Upper lobe of left lung (tissue), 6 donors: Measurements from ENCODE around the gene PCBP3. TPM values are rescaled to one million over a fixed set of nuclear protein-coding genes. Genes with fewer than 3 reads are reported as not detected.
"Not testable (repeated sequence)": the region's sequence is repeated elsewhere in the genome, so short reads cannot be mapped to it uniquely, and the experiment has no call there.

Source experiments
- ATAC-seq, 2 donors: fragments of 200-7000 bp; cut with Tn5 transposase; one replicate each; pipeline ENCODE4 v1.9.1; 2022; ENCODE audit warnings: mild to moderate bottlenecking in 2 of 2, moderate library complexity in 2 of 2; ENCODE audit not compliant: low FRiP score in 2 of 2
- DNase-seq, 2 donors: peaks; one replicate each; pipeline ENCODE4 v3.0.0-alpha.2; 2019 to 2020
- H3K27ac ChIP-seq, 4 donors: fragments of 200-600 bp; sonication (generic); one replicate each; pipeline ENCODE4 v1.5.1; 2016 to 2019
- H3K27me3 ChIP-seq, 4 donors: fragments of 200-600 bp; sonication (generic); one replicate each; pipeline ENCODE4 v1.5.1; 2017 to 2019
- H3K36me3 ChIP-seq, 4 donors: fragments of 200-600 bp; sonication (generic); one replicate each; pipeline ENCODE4 v1.5.1; 2016 to 2019
- H3K4me1 ChIP-seq, 4 donors: fragments of 200-600 bp; sonication (generic); one replicate each; pipeline ENCODE4 v1.5.1; 2018 to 2019
- H3K4me3 ChIP-seq, 4 donors: fragments of 200-600 bp; sonication (generic); one replicate each; pipeline ENCODE4 v1.5.1; 2017 to 2019; ENCODE audit warnings: mild to moderate bottlenecking in 2 of 4, moderate library complexity in 1 of 4
- H3K9me3 ChIP-seq, 4 donors: fragments of 200-600 bp; sonication (generic); one replicate each; pipeline ENCODE4 v1.5.1; 2018 to 2019
- EP300 ChIP-seq, 4 donors: sonication (generic); formaldehyde crosslinking; IDR thresholded peaks; one replicate each; pipeline ENCODE4 v1.5.1; 2017; ENCODE audit warnings: antibody characterized with exemption in 4 of 4, control low read depth in 2 of 4
- POLR2A ChIP-seq, 4 donors: fragments of 450-650 bp; IDR thresholded peaks; one replicate each; pipeline ENCODE4 v1.5.1; 2016 to 2017; ENCODE audit warnings: antibody characterized with exemption in 4 of 4, mild to moderate bottlenecking in 2 of 4
- POLR2AphosphoS5 ChIP-seq, 2 donors: sonication (generic); formaldehyde crosslinking; IDR thresholded peaks; one replicate each; pipeline ENCODE4 v1.5.1; 2017; ENCODE audit warnings: antibody characterized with exemption in 2 of 2
- WGBS, 2 donors: methylation state at CpG; one replicate each; pipeline ENCODE4 v1.1.5; 2017 to 2018; 5-methylcytosine and 5-hydroxymethylcytosine counted together
- total RNA-seq, 6 donors: library from RNA; depleted of rRNA in 4 of 6; stranded (reverse); fragments of >200 nt in 4 of 6; gene quantifications; one replicate each; pipeline versions ENCODE4 v1.1.0 to v1.2.1, GENCODE V29; 2016 to 2021
- TF ChIP-seq, protein P1 (sequence below), 6 experiments: fragments of 450-650 bp in 4 of 6; fragments of 200-600 bp in 2 of 6; sonication (generic) in 2 of 6; IDR thresholded peaks; one replicate each; pipeline ENCODE4 v1.5.1; 2016 to 2019; ENCODE audit warnings: antibody characterized with exemption in 6 of 6
- donor health status: DM: no; HTN: no; CAD: no; lungs with moderate emphysema.
- donor health status: DM: no; HTN: yes; CAD: no; lungs with severe emphysema.

Gene PCBP3
- total RNA-seq, 6 donors from 2014 or later, result 0.78 to 10.5 (median 3.3) TPM

DNA sequence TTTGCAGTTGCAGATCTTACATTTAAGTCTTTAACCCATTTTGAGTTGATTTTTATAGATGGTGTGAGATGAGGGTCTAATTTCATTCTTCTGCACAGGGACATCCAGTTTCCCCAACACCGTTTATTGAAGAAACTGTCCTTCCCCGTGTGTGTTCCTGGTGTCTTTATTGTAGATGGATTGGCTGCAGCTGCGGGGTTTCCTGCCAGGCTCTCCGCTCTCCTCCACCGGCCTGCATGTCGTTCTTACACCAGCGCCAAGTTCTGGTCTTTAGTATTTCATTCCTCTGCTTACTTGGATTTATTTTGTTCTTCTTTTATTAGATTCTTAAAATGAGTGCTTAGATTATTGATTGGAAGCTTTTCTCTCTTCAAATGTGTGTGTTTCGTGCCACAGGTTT, 239.1 kb downstream of the PCBP3 start:
- no peak for DNase-seq
- no peak overlapping the region for H3K27ac ChIP-seq
- 70 to 83% methylated on average over 8 of the region's 8 CpGs for WGBS, 2 donors
- no peak for TF ChIP-seq EP300 (IDR thresholded peaks at IDR 0.05)
- TF ChIP-seq, protein P1, sequence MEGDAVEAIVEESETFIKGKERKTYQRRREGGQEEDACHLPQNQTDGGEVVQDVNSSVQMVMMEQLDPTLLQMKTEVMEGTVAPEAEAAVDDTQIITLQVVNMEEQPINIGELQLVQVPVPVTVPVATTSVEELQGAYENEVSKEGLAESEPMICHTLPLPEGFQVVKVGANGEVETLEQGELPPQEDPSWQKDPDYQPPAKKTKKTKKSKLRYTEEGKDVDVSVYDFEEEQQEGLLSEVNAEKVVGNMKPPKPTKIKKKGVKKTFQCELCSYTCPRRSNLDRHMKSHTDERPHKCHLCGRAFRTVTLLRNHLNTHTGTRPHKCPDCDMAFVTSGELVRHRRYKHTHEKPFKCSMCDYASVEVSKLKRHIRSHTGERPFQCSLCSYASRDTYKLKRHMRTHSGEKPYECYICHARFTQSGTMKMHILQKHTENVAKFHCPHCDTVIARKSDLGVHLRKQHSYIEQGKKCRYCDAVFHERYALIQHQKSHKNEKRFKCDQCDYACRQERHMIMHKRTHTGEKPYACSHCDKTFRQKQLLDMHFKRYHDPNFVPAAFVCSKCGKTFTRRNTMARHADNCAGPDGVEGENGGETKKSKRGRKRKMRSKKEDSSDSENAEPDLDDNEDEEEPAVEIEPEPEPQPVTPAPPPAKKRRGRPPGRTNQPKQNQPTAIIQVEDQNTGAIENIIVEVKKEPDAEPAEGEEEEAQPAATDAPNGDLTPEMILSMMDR (IDR thresholded peaks at IDR 0.05), result no peak
- TF ChIP-seq POLR2A (IDR thresholded peaks at IDR 0.05), result no peak
- TF ChIP-seq POLR2AphosphoS5 (IDR thresholded peaks at IDR 0.05), result no peak
- no peak for ATAC-seq
- H3K4me3 ChIP-seq, result no peak overlapping the region
- no peaks in the 10 kb centered on the region for H3K36me3 ChIP-seq
- H3K4me1 ChIP-seq, result peaks cover 0 to 11% (median 2%) of the 10 kb centered on the region in 4 donors
- H3K27me3 ChIP-seq, result no peaks in the 10 kb centered on the region
- no peaks in the 10 kb centered on the region for H3K9me3 ChIP-seq

DNA sequence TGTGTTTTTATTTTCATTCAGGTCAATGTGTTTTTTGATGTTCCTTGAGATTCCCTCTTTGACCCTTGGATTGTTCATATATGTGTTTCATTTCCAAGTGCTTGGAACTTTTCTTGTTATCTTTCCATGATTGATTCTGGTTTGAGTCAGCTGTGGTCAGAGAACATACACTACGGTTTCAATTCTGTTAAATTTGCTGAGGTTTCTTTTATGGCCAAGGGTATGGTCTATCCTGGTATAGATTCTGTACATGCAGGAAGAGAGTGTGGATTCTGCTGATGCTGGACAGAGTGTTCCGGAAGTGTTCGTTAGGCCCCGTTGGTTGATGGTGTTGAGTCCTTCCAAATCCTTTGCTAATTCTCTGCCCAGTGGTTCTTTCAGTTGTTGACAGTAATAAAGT, 239.6 kb downstream of the PCBP3 start:
- no peaks in the 10 kb centered on the region for H3K36me3 ChIP-seq
- H3K27me3 ChIP-seq, result no peaks in the 10 kb centered on the region
- H3K4me1 ChIP-seq, result peaks cover 0 to 11% (median 2%) of the 10 kb centered on the region in 4 donors
- no peak overlapping the region for H3K27ac ChIP-seq
- H3K9me3 ChIP-seq, result no peaks in the 10 kb centered on the region
- DNase-seq (no peak), ATAC-seq (no peak)
- no peak for TF ChIP-seq POLR2AphosphoS5 (IDR thresholded peaks at IDR 0.05)
- no peak for TF ChIP-seq EP300 (IDR thresholded peaks at IDR 0.05)
- TF ChIP-seq, protein P1 (IDR thresholded peaks at IDR 0.05), result no peak
- no peak for TF ChIP-seq POLR2A (IDR thresholded peaks at IDR 0.05)
- 81 to 90% methylated on average over 4 of the region's 4 CpGs for WGBS, 2 donors
- no peak overlapping the region for H3K4me3 ChIP-seq

DNA sequence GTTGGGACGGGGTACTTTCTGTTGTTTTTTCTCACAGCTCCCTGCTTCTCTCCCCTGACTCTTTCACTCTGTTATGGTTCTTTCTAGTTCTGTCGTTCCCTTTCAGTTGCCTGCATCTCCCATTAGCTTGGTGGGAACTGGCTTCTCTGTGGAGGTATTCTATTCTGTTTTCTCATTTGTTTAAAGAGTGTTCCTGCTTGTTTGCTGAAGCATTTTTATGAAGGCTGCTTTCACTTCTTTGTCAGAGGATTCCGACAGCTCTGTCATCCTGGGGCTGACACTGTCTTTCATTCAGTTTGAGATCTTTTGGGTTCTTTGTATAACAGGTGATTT, 242.0 kb downstream of the PCBP3 start:
- ATAC-seq (no peak), DNase-seq (no peak)
- H3K36me3 ChIP-seq, result no peaks in the 10 kb centered on the region
- H3K4me1 ChIP-seq, result peaks cover 0 to 4% (median 0%) of the 10 kb centered on the region in 4 donors
- no peak for TF ChIP-seq POLR2AphosphoS5 (IDR thresholded peaks at IDR 0.05)
- TF ChIP-seq EP300 (IDR thresholded peaks at IDR 0.05), result no peak
- H3K4me3 ChIP-seq, result no peak overlapping the region
- no peaks in the 10 kb centered on the region for H3K9me3 ChIP-seq
- H3K27me3 ChIP-seq, result no peaks in the 10 kb centered on the region
- WGBS, 2 donors, result 74 to 88% methylated on average over 3 of the region's 3 CpGs
- no peak overlapping the region for H3K27ac ChIP-seq

- ATAC-seq, H3K36me3 ChIP-seq, H3K27ac ChIP-seq, H3K4me1 ChIP-seq, H3K27me3 ChIP-seq, DNase-seq, H3K4me3 ChIP-seq, H3K9me3 ChIP-seq: not testable (repeated sequence)
- 67 to 68% methylated on average over 14 to 15 of the region's 21 CpGs for WGBS, 2 donors
Measured at GRCh38 chr21:45885930-45886601, 242.5 kb downstream of the PCBP3 start.

- WGBS, 2 donors, result 68 to 75% methylated on average over 10 to 11 of the region's 11 CpGs
- no peak overlapping the region for H3K27ac ChIP-seq
- peaks cover 0 to 3% (median under 1%) of the 10 kb centered on the region in 4 donors for H3K4me1 ChIP-seq
- no peak overlapping the region for H3K4me3 ChIP-seq
- TF ChIP-seq POLR2AphosphoS5 (IDR thresholded peaks at IDR 0.05), result no peak
- no peak for TF ChIP-seq EP300 (IDR thresholded peaks at IDR 0.05)
- TF ChIP-seq POLR2A (IDR thresholded peaks at IDR 0.05), result no peak
- TF ChIP-seq, protein P1 (IDR thresholded peaks at IDR 0.05), result no peak
- H3K9me3 ChIP-seq, result no peaks in the 10 kb centered on the region
- H3K36me3 ChIP-seq, result no peaks in the 10 kb centered on the region
- DNase-seq (no peak), ATAC-seq (no peak)
- no peaks in the 10 kb centered on the region for H3K27me3 ChIP-seq
Measured at GRCh38 chr21:45886610-45887026, 243.1 kb downstream of the PCBP3 start.

DNA sequence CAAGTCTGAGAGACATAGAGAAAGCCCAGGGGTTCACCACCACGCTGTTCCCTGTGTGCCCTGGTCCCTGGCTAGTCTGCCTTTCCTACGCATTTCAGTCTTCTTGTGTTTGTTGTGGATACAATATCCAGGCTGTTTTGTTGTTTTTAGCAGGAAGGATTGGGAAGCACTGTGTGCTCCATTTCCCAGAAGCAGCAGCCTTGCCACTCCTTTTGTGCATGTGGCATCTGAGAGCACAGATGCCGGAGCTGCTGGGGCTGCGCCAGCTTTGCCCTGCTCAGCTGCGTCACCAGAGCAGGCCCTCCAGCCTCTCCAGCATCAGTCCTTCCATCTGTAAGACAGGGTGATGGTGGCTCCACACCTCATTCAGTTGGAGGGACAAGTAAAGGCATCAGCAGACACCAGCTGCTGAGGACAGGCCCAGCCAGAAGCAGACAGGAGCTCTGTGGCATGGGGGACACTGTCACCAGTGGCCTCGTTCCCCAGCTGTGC, 243.6 kb downstream of the PCBP3 start:
- Histone ChIP-seq H3K4me1 (peaks cover under 1 to 7% (median 4%) of the 10 kb centered on the region in 4 donors), H3K36me3 (no peaks in the 10 kb centered on the region), H3K4me3 (no peak overlapping the region), H3K27me3 (no peaks in the 10 kb centered on the region), H3K27ac (no peak overlapping the region), H3K9me3 (no peaks in the 10 kb centered on the region)
- ATAC-seq (no peak), DNase-seq (no peak)
- TF ChIP-seq, protein P1 (IDR thresholded peaks at IDR 0.05), result no peak
- no peak for TF ChIP-seq POLR2AphosphoS5 (IDR thresholded peaks at IDR 0.05)
- no peak for TF ChIP-seq POLR2A (IDR thresholded peaks at IDR 0.05)
- WGBS, 2 donors, result 71 to 94% methylated on average over 6 of the region's 6 CpGs
